GM23338 (cell line): ENCODE data around the gene MYORG.
A peak's percentile ranks its signal among the peaks of the same experiment; 100 is the strongest.

Source experiments
- CTCF ChIP-seq, 2 experiments: fragments of 200-600 bp in 1 of 2; sonication (generic) in 1 of 2; conservative IDR thresholded peaks; 2 replicates each; pipeline versions ENCODE4 v1.5.1 to v1.6.1; 2016 to 2017; ENCODE audit warnings: antibody characterized with exemption in 2 of 2, low read depth in 2 of 2, mild to moderate bottlenecking in 2 of 2, moderate library complexity in 1 of 2
- POLR2AphosphoS5 ChIP-seq: IDR thresholded peaks from 2 replicates; pipeline ENCODE4 v1.6.1; 2016; ENCODE audit warnings: antibody characterized with exemption, low read depth
- REST ChIP-seq: IDR thresholded peaks from one replicate; pipeline ENCODE4 v1.6.1; 2018; ENCODE audit warnings: antibody characterized with exemption; ENCODE audit not compliant: unreplicated experiment

GRCh38 chr9:34413231-34413852, 36.6 kb upstream of the MYORG start:
- TF ChIP-seq POLR2AphosphoS5 = no peak
- TF ChIP-seq CTCF (conservative IDR thresholded peaks at IDR 0.05; ENCODE audit: low read depth in 2 of 2) = no peak
- peak; percentile 92 for TF ChIP-seq REST
